GM20000 (cell line): ENCODE results near the gene S100PBP.
"Not testable (repeated sequence)": the region's sequence is repeated elsewhere in the genome, so short reads cannot be mapped to it uniquely, and the experiment has no call there.

Source experiments
- DNase-seq: peaks from one replicate; pipeline ENCODE4 v3.0.0; 2012; ENCODE audit warnings: low spot score
- TF ChIP-seq, protein P1 (sequence below): IDR thresholded peaks from 2 replicates; pipeline ENCODE4 v1.5.1; 2012; ENCODE audit warnings: mild to moderate bottlenecking, control low read depth; ENCODE audit errors: extremely low read depth, missing control alignments

S100PBP gene

DNA sequence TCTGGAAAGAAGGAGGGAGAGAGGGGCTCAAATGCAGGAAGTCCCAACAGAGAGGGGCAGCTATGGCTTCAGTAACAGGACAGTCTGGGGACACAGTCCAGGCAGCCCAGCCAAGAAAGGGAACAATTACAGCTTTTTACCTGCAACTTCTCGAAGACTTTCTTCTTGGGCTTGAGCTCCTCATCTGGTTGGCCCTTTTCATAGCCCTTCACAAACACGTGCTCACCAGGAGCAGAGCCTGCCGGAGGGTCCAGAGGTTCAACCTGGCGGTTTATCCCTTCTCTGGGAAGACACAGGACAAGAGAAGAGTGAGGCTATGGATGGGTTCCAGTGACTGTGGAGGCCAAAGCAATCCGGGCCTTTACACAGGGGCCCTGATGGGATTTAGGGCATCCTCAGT, 38.2 kb upstream of the S100PBP start:
- DNase-seq, result no peak
- TF ChIP-seq, protein P1, sequence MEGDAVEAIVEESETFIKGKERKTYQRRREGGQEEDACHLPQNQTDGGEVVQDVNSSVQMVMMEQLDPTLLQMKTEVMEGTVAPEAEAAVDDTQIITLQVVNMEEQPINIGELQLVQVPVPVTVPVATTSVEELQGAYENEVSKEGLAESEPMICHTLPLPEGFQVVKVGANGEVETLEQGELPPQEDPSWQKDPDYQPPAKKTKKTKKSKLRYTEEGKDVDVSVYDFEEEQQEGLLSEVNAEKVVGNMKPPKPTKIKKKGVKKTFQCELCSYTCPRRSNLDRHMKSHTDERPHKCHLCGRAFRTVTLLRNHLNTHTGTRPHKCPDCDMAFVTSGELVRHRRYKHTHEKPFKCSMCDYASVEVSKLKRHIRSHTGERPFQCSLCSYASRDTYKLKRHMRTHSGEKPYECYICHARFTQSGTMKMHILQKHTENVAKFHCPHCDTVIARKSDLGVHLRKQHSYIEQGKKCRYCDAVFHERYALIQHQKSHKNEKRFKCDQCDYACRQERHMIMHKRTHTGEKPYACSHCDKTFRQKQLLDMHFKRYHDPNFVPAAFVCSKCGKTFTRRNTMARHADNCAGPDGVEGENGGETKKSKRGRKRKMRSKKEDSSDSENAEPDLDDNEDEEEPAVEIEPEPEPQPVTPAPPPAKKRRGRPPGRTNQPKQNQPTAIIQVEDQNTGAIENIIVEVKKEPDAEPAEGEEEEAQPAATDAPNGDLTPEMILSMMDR, result no peak

DNA sequence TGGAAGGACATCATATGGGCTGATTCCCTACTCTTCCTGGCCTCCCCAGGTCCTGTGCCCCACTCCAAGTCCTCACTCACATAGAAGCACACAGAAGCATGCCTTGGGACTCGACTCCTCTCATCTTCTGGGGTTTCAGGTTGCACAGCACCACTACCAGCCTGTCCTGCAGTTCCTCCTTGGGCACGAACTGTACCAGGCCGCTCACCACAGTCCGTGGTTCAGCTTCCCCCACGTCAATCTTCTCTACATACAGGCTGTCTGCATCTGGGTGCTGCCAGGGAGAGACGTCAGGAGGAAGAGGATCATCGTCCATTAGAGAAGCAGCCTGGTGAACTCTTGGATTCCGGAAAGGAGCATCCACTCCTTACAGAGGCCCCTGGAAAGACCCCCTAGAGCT, 37.4 kb upstream of the S100PBP start:
- TF ChIP-seq, protein P1, result no peak
- no peak for DNase-seq

- TF ChIP-seq, protein P1, result no peak
- no peak for DNase-seq
Observed at GRCh38 chr1:32780628-32781234, 36.7 kb upstream of the S100PBP start.

GRCh38 chr1:32782086-32782485, 35.4 kb upstream of the S100PBP start:
- DNase-seq, result no peak
- TF ChIP-seq, protein P1, result no peak

DNA sequence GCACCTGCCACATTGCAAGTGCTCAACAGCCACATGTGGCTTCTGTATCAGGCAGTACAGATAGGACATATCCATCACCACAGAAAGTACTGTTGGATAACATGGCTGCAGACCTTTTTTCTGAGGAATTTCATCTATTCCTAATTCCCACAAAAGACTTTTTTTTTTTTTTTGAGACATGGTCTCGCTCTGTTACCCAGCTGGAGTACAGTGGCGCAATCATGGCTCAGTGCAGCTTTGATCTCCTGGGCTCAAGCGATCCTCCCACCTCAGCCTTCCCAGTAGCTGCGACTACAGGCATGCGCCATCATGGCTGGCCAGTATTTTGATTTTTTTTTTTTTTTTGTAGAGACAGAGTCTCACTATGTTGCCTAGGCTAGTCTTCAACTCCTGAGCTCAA, 33.6 kb upstream of the S100PBP start:
- DNase-seq, result no peak
- TF ChIP-seq, protein P1, result no peak

- DNase-seq, result no peak
- TF ChIP-seq, protein P1, result no peak
Observed at GRCh38 chr1:32784817-32785216, 32.6 kb upstream of the S100PBP start.

- no peak for DNase-seq
- TF ChIP-seq, protein P1, result no peak
Observed at GRCh38 chr1:32786856-32787255, 30.6 kb upstream of the S100PBP start.

DNA sequence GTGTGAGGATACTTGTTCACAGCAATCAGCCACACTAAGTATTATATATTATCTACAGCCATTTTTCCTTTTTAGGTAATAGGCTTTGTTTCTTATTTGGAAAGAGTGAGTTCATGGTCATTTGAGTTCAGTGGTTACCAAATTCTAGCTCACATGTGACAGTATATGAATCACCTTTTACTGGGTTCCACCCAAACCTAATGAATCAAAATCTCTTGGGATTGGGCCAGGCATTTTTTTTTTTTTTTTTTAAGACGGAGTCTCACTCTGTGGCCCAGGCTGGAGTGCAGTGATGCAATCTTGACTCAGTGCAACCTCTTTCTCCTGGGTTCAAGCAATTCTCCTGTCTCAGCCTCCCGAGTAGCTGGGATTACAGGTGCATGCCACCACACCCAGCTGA, 28.1 kb upstream of the S100PBP start:
- not testable (repeated sequence) for DNase-seq
